GM12878 (cell line): Measurements from ENCODE around the gene RHBDD3.
A peak's percentile ranks its signal among the peaks of the same experiment; 100 is the strongest.

ENCODE experiments used
- CTCF ChIP-seq, 3 experiments: IDR thresholded peaks in 2 of 3; conservative IDR thresholded peaks in 1 of 3; 2 replicates each; pipeline ENCODE4 v1.5.1; 2011; ENCODE audit warnings: low read depth in 3 of 3, low read length in 3 of 3, mild to moderate bottlenecking in 3 of 3, control low read depth in 2 of 3, moderate library complexity in 2 of 3, inconsistent platforms in 1 of 3, mixed read lengths in 1 of 3; ENCODE audit not compliant: control insufficient read depth in 2 of 3, insufficient read depth in 1 of 3; ENCODE audit errors: extremely low read depth in 1 of 3
- E4F1 ChIP-seq: fragments of 450-650 bp; IDR thresholded peaks from 2 replicates; pipeline ENCODE4 v1.6.1; 2018; ENCODE audit warnings: borderline replicate concordance, mild to moderate bottlenecking; ENCODE audit not compliant: partially characterized antibody
- EZH2 ChIP-seq: IDR thresholded peaks from 2 replicates; pipeline ENCODE4 v1.6.1; 2012; ENCODE audit warnings: low read depth, mild to moderate bottlenecking, control low read depth, inconsistent platforms, low read length, borderline replicate concordance; ENCODE audit not compliant: control insufficient read depth
- FOS ChIP-seq: IDR thresholded peaks from 3 replicates; pipeline ENCODE4 v1.6.1; 2011; ENCODE audit warnings: borderline replicate concordance; ENCODE audit not compliant: insufficient read length; ENCODE audit errors: extremely low read depth
- POLR2A ChIP-seq: IDR thresholded peaks from 2 replicates; pipeline ENCODE4 v1.6.1; 2011; ENCODE audit warnings: low read depth, mild to moderate bottlenecking, low read length
- PRDM15 ChIP-seq: fragments of 450-650 bp; formaldehyde crosslinking; IDR thresholded peaks from 2 replicates; pipeline ENCODE4 v1.4.0; 2020; ENCODE audit warnings: mild to moderate bottlenecking, moderate library complexity
- STAT3 ChIP-seq: IDR thresholded peaks from 2 replicates; pipeline ENCODE4 v1.6.1; 2011; ENCODE audit warnings: low read depth, low read length, improper control_type of control experiment
- SUZ12 ChIP-seq: fragments of 200-600 bp; sonication (generic); IDR thresholded peaks from one replicate; pipeline ENCODE4 v1.6.1; 2018; ENCODE audit warnings: antibody characterized with exemption, mild to moderate bottlenecking; ENCODE audit not compliant: unreplicated experiment
- TAF1 ChIP-seq: IDR thresholded peaks from 2 replicates; pipeline ENCODE4 v1.6.1; 2011; ENCODE audit warnings: mild to moderate bottlenecking, low read depth, low read length, borderline replicate concordance
- USF2 ChIP-seq: IDR thresholded peaks from 2 replicates; pipeline ENCODE4 v1.6.1; 2011; ENCODE audit warnings: low read depth, low read length, improper control_type of control experiment, borderline replicate concordance

- TF ChIP-seq CTCF (IDR thresholded peaks at IDR 0.05 in 2 of 3, conservative IDR thresholded peaks at IDR 0.05 in 1 of 3; ENCODE audit: control insufficient read depth in 2 of 3, extremely low read depth in 1 of 3, insufficient read depth in 1 of 3, low read depth in 3 of 3, low read length in 3 of 3) (no peak), PRDM15 (CRISPR knock-in tag) (no peak), SUZ12 (no peak), EZH2 (no peak), TAF1 (no peak), STAT3 (no peak), POLR2A (peak; percentile 35; the same call in 1 of the 2 replicates), USF2 (no peak), FOS (no peak), E4F1 (no peak)
Observed at GRCh38 chr22:29269230-29269604, 1.4 kb upstream of the RHBDD3 start.
